H9 (cell line): ENCODE measurements around the gene DYRK1A. TPM values are rescaled to one million over a fixed set of nuclear protein-coding genes. Genes with fewer than 3 reads are reported as not detected.

Source experiments
- DNase-seq: peaks from one replicate; pipeline ENCODE4 v3.0.0-alpha.2; 2017
- H2AFZ ChIP-seq: one replicate; pipeline ENCODE4 v1.6.1; 2013; ENCODE audit warnings: mild to moderate bottlenecking, low read length, control low read depth, moderate library complexity
- H2AK5ac ChIP-seq: 2 replicates; pipeline ENCODE4 v1.6.1; 2013; ENCODE audit warnings: low read length, control low read depth, mixed read lengths; ENCODE audit not compliant: insufficient read length
- H2BK120ac ChIP-seq: one replicate; pipeline ENCODE4 v1.6.1; 2013; ENCODE audit warnings: low read depth, mild to moderate bottlenecking, low read length, control low read depth, inconsistent platforms; ENCODE audit not compliant: poor library complexity, severe bottlenecking
- H2BK12ac ChIP-seq: 2 replicates; pipeline ENCODE4 v1.6.1; 2013; ENCODE audit warnings: low read length, control low read depth, mixed read lengths, low read depth; ENCODE audit not compliant: insufficient read length
- H2BK15ac ChIP-seq: 2 replicates; pipeline ENCODE4 v1.6.1; 2013; ENCODE audit warnings: low read depth, low read length, control low read depth
- H2BK20ac ChIP-seq: one replicate; pipeline ENCODE4 v1.6.1; 2013; ENCODE audit warnings: low read depth, mild to moderate bottlenecking, low read length, control low read depth, inconsistent platforms; ENCODE audit not compliant: poor library complexity, severe bottlenecking
- H2BK5ac ChIP-seq: 2 replicates; pipeline ENCODE4 v1.6.1; 2013; ENCODE audit warnings: low read length, control low read depth, mixed read lengths; ENCODE audit not compliant: insufficient read length
- H3K14ac ChIP-seq: 2 replicates; pipeline ENCODE4 v1.6.1; 2013; ENCODE audit warnings: low read length, control low read depth; ENCODE audit not compliant: insufficient read depth
- H3K18ac ChIP-seq: 2 replicates; pipeline ENCODE4 v1.6.1; 2013; ENCODE audit warnings: low read depth, mild to moderate bottlenecking, mixed read lengths, low read length, control low read depth; ENCODE audit not compliant: insufficient read length
- H3K23ac ChIP-seq: 2 replicates; pipeline ENCODE4 v1.6.1; 2013; ENCODE audit warnings: low read length, control low read depth, mixed read lengths, low read depth; ENCODE audit not compliant: insufficient read length
- H3K23me2 ChIP-seq: 2 replicates; pipeline ENCODE4 v1.6.1; 2013; ENCODE audit warnings: low read depth, mild to moderate bottlenecking, mixed read lengths, low read length, control low read depth; ENCODE audit not compliant: insufficient read length, poor library complexity, severe bottlenecking
- H3K27ac ChIP-seq: 2 replicates; pipeline ENCODE4 v1.5.1; 2013; ENCODE audit warnings: low read length, control low read depth, mixed read lengths, low read depth; ENCODE audit not compliant: insufficient read length
- H3K27me3 ChIP-seq: 2 replicates; pipeline ENCODE4 v1.6.1; 2013; ENCODE audit warnings: low read length, control low read depth, inconsistent platforms; ENCODE audit not compliant: insufficient read depth
- H3K4ac ChIP-seq: 2 replicates; pipeline ENCODE4 v1.6.1; 2013; ENCODE audit warnings: low read depth, mild to moderate bottlenecking, control low read depth, inconsistent platforms, low read length, moderate library complexity
- H3K4me1 ChIP-seq: 2 replicates; pipeline ENCODE4 v1.6.1; 2013; ENCODE audit warnings: low read length, control low read depth, inconsistent platforms; ENCODE audit not compliant: insufficient read depth
- H3K4me2 ChIP-seq: 2 replicates; pipeline ENCODE4 v1.6.1; 2013; ENCODE audit warnings: low read length, control low read depth, mixed read lengths; ENCODE audit not compliant: insufficient read length, insufficient read depth
- H3K56ac ChIP-seq: 2 replicates; pipeline ENCODE4 v1.6.1; 2013; ENCODE audit warnings: low read depth, mild to moderate bottlenecking, mixed read lengths, low read length, control low read depth; ENCODE audit not compliant: insufficient read length
- H3K79me1 ChIP-seq: 2 replicates; pipeline ENCODE4 v1.6.1; 2013; ENCODE audit warnings: low read depth, mild to moderate bottlenecking, moderate library complexity, low read length, control low read depth, inconsistent platforms; ENCODE audit not compliant: insufficient read depth, poor library complexity, severe bottlenecking
- H3K79me2 ChIP-seq: 2 replicates; pipeline ENCODE4 v1.6.1; 2013; ENCODE audit warnings: low read length, control low read depth, inconsistent platforms; ENCODE audit not compliant: insufficient read depth
- H3K9ac ChIP-seq: 2 replicates; pipeline ENCODE4 v1.6.1; 2013; ENCODE audit warnings: low read length, control low read depth, mixed read lengths; ENCODE audit not compliant: insufficient read length; ENCODE audit errors: extremely low read depth
- H3K9me3 ChIP-seq: one replicate; pipeline ENCODE4 v1.6.1; 2013; ENCODE audit warnings: low read depth, low read length, inconsistent platforms; ENCODE audit not compliant: control insufficient read depth
- H3T11ph ChIP-seq: one replicate; pipeline ENCODE4 v1.6.1; 2013; ENCODE audit warnings: mild to moderate bottlenecking, low read length, control low read depth, inconsistent platforms
- H4K20me1 ChIP-seq: one replicate; pipeline ENCODE4 v1.6.1; 2013; ENCODE audit not compliant: control insufficient read depth, insufficient read length, insufficient read depth
- H4K5ac ChIP-seq: 2 replicates; pipeline ENCODE4 v1.6.1; 2013; ENCODE audit warnings: low read depth, mild to moderate bottlenecking, mixed read lengths, low read length, control low read depth; ENCODE audit not compliant: insufficient read length
- H4K8ac ChIP-seq: replicated peaks from 2 replicates; pipeline ENCODE4 v1.6.1; 2013; ENCODE audit warnings: low read length, control low read depth, mixed read lengths, low read depth; ENCODE audit not compliant: insufficient read length
- H4K91ac ChIP-seq: 2 replicates; pipeline ENCODE4 v1.6.1; 2013; ENCODE audit warnings: low read depth, mild to moderate bottlenecking, moderate library complexity, mixed read lengths, low read length, control low read depth; ENCODE audit not compliant: insufficient read length
- H3K27ac Mint-ChIP-seq, 3 experiments: 2 replicates in 2 of 3; 3 replicates in 1 of 3; pipeline ENCODE4 v1.8.0; 2020 to 2021; ENCODE audit warnings: mixed read lengths in 3 of 3, mild to moderate bottlenecking in 1 of 3, moderate library complexity in 1 of 3
- H3K27me3 Mint-ChIP-seq: 2 replicates; pipeline ENCODE4 v1.8.0; 2021; ENCODE audit warnings: low read depth, mild to moderate bottlenecking, moderate library complexity, mixed read lengths
- H3K36me3 Mint-ChIP-seq, 3 experiments: 2 replicates in 2 of 3; 3 replicates in 1 of 3; pipeline ENCODE4 v1.8.0; 2020 to 2021; ENCODE audit warnings: low read depth in 3 of 3, mixed read lengths in 3 of 3; ENCODE audit not compliant: insufficient read depth in 1 of 3
- H3K4me1 Mint-ChIP-seq, 2 experiments: 2 replicates each; pipeline ENCODE4 v1.8.0; 2020; ENCODE audit warnings: mixed read lengths in 2 of 2
- H3K4me3 Mint-ChIP-seq, 2 experiments: 2 replicates in 1 of 2; 3 replicates in 1 of 2; pipeline ENCODE4 v1.8.0; 2020 to 2021; ENCODE audit warnings: mild to moderate bottlenecking in 2 of 2, mixed read lengths in 2 of 2, moderate library complexity in 1 of 2
- H3K9me3 Mint-ChIP-seq, 2 experiments: 2 replicates in 1 of 2; 3 replicates in 1 of 2; pipeline ENCODE4 v1.8.0; 2020; ENCODE audit warnings: mild to moderate bottlenecking in 2 of 2, mixed read lengths in 2 of 2, moderate library complexity in 1 of 2
- whole genome bisulfite sequencing: extraction: QIAGEN DNeasy Blood & Tissue Kit; methylation state at CpG from one replicate; pipeline ENCODE4 v1.1.7; 2013; ENCODE audit warnings: missing lambda C conversion rate, low lambda C conversion rate, mixed read lengths; ENCODE audit not compliant: insufficient read length; ENCODE audit errors: extremely low coverage; 5-methylcytosine and 5-hydroxymethylcytosine counted together
- total RNA-seq: library from RNA; stranded (reverse); gene quantifications from 2 replicates; pipeline ENCODE4 v1.2.1, GENCODE V29; 2021
- TF ChIP-seq, protein P1 (sequence below): fragments of 200-600 bp; sonication (generic); conservative IDR thresholded peaks from 3 replicates; pipeline ENCODE4 v1.8.0; 2021; ENCODE audit warnings: antibody characterized with exemption, mild to moderate bottlenecking

DYRK1A gene
- total RNA-seq, 1 experiment from 2014 or later: 73.6 TPM

DNA sequence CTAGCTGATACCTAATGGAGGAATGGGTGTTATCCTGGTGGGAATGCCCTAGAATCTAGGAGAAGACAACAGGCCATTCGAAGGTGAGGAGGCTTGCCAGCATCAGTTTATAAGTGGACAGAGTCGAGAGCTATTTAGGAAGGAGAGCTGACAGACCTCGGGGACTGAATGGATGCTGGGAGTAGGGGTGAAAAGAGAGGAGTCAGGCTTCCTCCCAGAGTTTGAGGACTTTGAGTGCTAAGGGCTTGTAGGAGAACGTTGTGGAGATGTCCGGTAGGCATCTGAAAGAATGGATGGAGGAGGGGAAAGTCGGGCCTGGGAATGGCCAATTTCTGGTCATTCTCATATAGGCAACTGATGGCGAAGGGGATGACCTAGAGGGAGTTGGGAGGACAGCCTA lies 155.1 kb downstream of the DYRK1A start:
- Histone ChIP-seq H2BK120ac (no peak overlapping the region), H2BK12ac (no peak overlapping the region), H3K18ac (no peak overlapping the region), H3K79me1 (no peaks in the 10 kb centered on the region), H3K9ac (no peak overlapping the region), H3K4me2 (no peak overlapping the region), H3K23ac (no peak overlapping the region), H3T11ph (no peak overlapping the region), H3K4ac (no peak overlapping the region), H3K14ac (no peak overlapping the region), H3K27ac (no peak overlapping the region), H3K27me3 (no peaks in the 10 kb centered on the region), H2AK5ac (no peak overlapping the region), H3K56ac (no peak overlapping the region), H3K23me2 (no peaks in the 10 kb centered on the region), H2BK5ac (no peak overlapping the region), H3K9me3 (no peaks in the 10 kb centered on the region), H2BK20ac (no peak overlapping the region), H2AFZ (no peak overlapping the region), H4K8ac (no peak overlapping the region), H4K5ac (no peak overlapping the region), H3K79me2 (no peaks in the 10 kb centered on the region), H2BK15ac (no peak overlapping the region), H3K4me1 (peaks cover 8% of the 10 kb centered on the region; the same call in 1 of the 2 replicates), H4K20me1 (no peaks in the 10 kb centered on the region), H4K91ac (no peak overlapping the region)
- TF ChIP-seq, protein P1, sequence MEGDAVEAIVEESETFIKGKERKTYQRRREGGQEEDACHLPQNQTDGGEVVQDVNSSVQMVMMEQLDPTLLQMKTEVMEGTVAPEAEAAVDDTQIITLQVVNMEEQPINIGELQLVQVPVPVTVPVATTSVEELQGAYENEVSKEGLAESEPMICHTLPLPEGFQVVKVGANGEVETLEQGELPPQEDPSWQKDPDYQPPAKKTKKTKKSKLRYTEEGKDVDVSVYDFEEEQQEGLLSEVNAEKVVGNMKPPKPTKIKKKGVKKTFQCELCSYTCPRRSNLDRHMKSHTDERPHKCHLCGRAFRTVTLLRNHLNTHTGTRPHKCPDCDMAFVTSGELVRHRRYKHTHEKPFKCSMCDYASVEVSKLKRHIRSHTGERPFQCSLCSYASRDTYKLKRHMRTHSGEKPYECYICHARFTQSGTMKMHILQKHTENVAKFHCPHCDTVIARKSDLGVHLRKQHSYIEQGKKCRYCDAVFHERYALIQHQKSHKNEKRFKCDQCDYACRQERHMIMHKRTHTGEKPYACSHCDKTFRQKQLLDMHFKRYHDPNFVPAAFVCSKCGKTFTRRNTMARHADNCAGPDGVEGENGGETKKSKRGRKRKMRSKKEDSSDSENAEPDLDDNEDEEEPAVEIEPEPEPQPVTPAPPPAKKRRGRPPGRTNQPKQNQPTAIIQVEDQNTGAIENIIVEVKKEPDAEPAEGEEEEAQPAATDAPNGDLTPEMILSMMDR: no peak
- DNase-seq: no peak
- no CpG with 5 or more reads among the region's 7 CpGs for WGBS
- Mint-ChIP-seq H3K9me3 (no peaks in the 10 kb centered on the region), H3K36me3 (peaks cover 0 to 16% (median 11%) of the 10 kb centered on the region in 3 experiments; a peak in 5 of 7 replicates), H3K27me3 (no peaks in the 10 kb centered on the region), H3K4me3 (no peak overlapping the region), H3K27ac (peak overlapping the region in 2 of 3 experiments; percentile 20 to 28; a peak in 3 of 7 replicates), H3K4me1 (peaks cover 38 to 39% of the 10 kb centered on the region in 2 experiments)
